ENCODE measurements around the gene RGS7BP. TPM values are rescaled to one million over a fixed set of nuclear protein-coding genes. Genes with fewer than 3 reads are reported as not detected.
"Not testable (repeated sequence)": the region's sequence is repeated elsewhere in the genome, so short reads cannot be mapped to it uniquely, and the experiment has no call there.

RGS7BP gene
- polyA plus RNA-seq, 1 donor: 15.2 TPM

DNA sequence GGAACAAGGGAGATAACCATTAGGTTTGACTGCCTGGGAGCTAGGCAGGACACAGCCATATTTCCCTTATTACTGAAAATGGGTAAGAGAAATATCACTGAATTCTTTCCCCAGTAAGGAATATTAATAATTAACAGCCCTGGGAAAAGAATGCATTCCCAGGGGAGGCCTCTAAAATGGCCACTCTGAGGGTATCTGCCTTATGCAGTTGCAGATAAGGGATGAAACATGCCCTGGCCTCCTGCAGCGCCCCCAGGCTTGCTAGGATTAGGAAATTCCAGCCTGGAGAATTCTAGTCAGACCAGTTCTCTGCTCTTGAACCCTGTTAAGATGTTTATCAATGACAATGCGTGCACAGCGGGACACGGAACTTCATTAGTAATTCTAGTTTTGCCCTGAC is 52.8 kb downstream of the RGS7BP start:
- not testable (repeated sequence) for DNase-seq

- no peak for DNase-seq
Measured at GRCh38 chr5:64566310-64566916, 60.6 kb downstream of the RGS7BP start.

DNA sequence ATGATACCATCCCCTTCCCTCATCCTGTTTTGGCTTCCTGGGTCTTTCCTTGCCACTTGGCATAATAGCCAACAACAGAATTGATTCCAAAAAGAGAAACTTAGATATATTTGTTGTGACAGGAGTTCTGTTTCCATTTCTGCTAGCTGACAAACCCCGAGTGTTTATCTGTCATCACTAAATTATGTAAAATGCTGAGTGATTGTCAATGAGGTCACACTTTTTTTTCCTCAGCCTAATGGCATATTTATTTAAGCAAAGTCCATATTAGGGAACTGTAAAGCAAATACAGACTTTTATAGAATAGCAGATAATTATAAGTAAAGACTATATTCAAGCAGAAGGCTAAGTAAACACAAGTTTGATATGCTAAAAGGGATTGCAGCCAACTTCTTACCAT is 64.0 kb downstream of the RGS7BP start:
- no peak for DNase-seq

DNA sequence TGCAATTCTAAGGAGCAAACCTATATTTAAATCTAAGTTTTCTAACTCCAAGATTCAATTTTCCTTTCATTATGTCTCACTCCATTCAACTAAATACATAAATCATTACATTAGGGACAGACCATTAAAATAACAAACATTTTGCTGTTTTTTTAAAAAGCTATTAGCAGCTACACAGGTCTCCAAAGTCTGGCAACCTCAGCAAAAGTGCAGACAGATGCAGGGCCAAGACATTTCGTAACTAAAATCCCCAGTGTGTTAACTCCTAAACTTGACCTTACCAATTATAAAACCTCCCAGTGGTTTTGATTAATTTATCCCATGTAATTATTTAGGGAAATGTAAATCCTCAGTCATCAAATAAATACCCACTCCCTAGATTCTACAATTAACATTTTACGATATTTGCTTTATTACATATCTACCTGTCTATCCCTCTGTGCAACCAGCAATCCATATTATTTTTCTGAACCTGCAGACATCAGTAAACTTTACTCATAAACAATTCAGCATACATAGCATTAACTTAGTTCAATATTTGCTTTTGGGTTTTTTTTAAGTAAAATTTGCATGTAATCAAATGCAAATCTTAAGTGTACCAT is 64.7 kb downstream of the RGS7BP start:
- no peak for DNase-seq

DNA sequence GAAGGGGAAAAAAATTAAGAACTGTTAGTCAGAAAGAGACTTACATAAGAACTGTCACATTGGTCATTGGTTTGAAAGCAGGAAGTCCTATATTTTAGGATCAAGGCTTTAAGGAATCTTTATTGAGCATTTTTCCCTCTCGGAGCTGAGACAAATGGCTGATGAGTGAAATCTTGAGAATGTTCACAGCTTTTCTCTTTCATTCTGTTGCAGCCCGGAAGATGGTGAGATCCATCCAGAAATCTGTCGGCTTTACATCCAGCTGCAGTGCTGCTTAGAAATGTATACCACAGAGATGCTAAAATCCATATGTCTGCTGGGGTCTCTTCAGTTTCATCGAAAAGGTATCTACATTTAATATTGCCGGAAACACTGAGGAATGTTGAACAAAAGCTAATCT is 69.7 kb downstream of the RGS7BP start:
- no peak for DNase-seq

- DNase-seq: no peak
Measured at GRCh38 chr5:64576250-64576649, 70.4 kb downstream of the RGS7BP start.

DNA sequence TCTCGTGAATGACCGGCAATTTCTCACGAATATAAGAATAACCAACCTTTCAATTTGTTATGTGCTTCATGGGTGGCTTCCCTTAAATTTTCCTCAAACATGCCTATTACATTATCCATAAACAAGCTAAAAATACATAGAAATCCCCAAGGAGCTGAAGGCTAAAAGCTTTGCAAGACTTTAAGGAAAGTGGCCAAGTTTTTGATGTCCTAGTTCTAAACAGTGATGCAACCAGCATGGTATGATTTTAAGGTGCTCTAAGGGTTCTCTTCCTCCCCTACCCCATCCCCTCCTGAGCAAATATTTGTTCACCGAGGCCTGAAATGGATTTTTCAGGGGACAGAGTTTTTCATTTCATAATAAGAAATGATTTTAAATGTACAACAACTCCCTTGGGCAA is 79.8 kb downstream of the RGS7BP start:
- DNase-seq: no peak

DNA sequence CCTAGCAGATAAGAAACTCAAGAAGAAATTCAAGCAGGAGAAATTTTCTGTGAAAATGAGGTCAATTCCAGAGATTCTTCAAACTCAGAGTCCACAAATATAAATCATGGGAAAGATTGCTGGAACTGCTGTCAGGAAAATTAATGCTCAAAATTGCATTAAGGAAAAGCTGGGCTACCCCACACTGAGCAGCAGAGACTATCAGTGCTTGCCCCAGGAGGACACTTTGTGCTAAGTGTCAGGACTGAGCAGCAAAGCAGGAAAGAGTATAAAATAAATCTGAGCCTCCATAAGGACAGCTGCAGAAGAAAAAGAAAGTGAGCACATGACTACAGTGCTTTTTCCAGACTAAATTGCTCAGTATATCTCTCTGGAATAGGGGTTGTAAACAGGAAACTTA is 81.6 kb downstream of the RGS7BP start:
- no peak for DNase-seq

DNA sequence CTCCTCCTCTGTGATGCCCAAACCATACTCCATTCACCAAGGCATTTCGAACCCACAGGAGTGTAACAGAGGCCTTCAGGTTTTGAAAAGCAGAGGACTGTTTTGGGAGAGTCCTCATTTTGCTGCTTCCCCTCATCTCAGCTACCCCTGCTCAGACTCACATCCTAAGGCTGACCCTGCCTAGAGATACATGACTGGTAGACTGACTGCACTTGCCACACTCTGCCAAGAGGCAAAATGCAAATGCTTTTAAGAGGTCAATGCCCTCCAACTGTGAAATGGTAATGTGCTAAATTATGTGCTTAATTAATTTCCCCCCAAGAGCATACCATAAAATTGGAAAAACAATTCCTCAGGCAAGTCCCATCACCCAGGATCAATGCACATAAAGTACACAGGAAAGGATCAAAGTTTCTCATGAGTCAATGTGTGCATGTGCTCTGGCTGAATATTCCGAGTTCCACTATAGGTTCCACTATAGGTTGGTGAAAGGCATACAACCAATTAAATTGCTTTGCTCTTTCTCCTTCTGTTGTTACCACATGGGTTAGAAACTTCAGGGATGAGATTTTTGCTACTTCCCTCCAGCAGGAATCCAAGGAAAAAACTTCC is 87.0 kb downstream of the RGS7BP start:
- no peak for DNase-seq

DNA sequence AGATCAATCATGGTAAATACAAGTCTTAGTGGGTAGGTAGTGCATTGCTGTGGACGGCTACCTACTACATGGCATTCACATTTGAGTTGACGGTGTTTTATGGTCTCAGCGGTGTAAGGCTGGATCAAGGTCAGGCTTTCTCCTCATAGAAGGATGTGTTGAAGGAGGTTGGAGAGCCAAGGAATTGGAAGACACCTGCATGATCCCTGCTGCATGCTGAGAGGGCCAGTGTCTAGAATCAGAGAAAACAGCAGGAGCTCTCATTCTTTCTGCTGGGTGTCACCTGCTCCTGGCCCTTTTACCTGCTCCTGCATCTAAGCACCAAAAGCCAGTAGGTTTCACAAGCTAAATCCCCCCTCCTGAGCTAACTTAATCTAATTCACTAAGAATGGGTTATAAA is 88.2 kb downstream of the RGS7BP start:
- no peak for DNase-seq

GRCh38 chr5:64594601-64595000 is 88.8 kb downstream of the RGS7BP start:
- no peak for DNase-seq

DNA sequence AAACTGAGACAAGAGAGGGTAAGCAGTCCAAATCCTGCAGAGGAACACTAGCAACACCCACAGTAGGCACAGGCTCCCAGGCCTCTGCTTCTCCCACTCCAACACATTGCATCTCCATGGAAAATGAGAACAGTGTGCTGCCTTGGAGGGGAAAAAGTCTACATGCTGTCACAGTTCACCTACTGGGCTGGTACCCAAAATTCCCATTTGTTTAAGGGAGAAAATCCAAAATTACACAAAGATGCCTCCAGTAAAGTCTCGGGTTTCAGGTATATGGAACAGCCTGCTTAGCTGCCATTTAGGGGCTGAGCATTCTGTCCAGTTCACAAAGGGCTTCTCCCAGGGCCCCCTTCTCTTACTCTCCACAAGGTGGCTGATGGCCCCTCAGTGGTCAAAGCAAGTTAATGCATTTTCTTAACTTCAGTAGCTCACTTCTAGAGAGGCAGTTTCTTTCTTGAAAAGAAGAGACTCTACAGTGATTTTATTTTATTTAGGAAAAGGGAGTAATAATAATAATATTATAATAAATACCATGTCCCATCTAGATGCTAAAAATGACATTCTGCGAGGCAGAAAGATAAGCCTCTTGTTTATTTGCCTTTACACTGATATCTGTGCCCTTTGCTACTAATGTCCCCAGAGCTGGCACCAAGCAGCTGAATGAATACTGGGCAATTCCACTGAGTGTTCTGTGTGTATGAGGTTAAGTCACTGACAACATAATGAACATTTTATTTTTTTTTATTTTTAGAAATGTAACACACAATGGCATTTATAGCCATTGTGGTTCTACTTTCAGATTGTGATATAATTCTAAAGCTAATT is 89.4 kb downstream of the RGS7BP start:
- DNase-seq: peak; percentile 46

DNA sequence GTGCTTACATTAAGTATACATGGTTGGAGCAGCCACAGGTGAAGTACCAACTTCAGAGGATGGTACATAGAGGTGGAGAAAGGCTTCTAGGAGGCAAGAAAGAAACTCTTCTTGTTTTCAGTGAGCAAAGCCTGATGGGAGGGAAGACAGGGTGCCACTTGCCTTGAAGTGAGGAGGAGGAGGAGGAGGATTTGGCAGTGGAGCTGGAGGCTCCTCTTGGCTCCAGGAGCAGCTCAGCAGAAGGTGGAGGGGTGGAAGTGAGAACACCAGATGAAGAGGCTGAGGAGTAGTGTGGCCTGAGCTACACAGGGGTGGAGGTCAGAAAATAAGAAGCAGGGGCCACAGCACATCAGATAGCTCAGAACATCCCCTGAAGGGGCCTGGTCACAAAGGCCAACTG is 93.4 kb downstream of the RGS7BP start:
- no peak for DNase-seq

DNA sequence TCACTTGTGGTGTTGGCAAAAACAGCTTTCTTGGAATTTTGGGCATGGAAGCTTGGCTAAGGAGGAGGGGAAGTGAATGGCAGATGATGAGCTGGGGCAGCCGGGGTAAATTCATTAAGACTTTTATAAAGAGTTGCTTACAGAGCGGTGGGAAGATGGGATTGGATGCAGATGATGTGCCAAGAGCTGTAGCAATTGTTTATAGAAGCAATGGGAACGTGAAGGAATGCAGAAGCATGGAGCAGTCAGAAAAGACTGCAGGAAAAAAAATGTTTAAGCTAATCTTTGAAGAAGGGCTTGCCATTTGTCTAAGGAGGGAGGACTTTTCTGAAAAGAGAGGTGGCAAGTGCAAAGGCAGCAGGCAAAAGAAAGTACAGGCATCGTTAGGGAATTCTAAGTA is 97.9 kb downstream of the RGS7BP start:
- DNase-seq: no peak

GRCh38 chr5:64606926-64607325 is 101.1 kb downstream of the RGS7BP start:
- DNase-seq: no peak

- peak; percentile 49 for DNase-seq
Measured at GRCh38 chr5:64612344-64612961, 106.6 kb downstream of the RGS7BP start.

DNA sequence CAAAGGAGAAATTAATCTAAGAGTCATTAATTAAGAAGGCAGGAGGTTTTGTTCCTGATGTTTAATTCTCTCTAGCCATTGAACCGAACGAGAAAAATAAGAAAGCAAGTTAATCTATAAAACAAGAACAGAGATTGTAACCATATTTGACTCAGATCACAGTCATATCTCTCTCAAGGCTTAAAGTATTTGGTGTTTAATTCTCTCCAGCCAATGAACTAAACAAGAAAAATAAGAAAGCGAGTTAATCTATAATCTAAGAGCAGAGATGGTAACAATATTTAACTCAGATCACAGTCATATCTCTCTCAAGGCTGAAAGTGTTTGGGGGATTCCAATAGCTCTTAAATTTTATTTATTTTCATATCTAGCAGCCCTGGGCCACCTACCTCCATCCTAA is 110.1 kb downstream of the RGS7BP start:
- DNase-seq: no peak

DNA sequence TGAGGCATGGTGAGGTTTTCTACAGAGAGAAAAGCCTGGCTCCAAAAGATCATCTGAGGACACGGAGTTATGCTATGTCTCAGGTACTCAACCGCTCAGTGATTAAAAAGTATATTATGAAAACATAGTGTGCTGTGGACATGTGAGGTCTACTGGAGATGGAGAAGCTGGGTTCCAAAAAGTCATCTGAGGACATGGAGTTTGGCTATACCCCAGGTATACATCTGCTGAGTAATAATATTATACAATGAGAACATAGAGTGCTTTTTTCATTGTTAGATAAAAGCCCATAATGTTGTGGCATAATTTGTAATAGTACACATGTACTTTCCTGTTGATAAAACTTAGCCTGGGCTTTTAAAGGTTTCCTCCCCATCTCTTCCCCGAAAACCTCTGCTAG is 113.8 kb downstream of the RGS7BP start:
- no peak for DNase-seq

DNA sequence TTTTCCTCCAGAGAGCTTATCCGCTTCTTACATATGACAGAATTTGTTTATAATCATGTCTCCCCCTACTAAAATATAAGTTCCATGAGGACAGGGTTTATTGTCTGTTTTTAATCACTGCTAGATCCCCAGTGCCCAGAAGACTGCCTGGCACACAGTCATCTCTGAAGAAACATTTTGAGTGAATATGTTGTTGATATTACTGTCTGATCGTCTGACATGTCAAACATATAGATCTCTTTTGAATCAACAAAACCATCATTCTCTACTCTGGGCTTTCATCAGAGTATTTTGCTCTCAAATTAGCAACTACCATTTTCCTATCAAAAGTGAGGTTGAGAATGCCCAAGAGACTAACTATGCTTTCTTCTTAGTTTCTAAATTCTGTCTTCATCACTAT is 117.2 kb downstream of the RGS7BP start:
- no peak for DNase-seq

GRCh38 chr5:64625678-64626077 is 119.9 kb downstream of the RGS7BP start:
- no peak for DNase-seq

- no peak for DNase-seq
Measured at GRCh38 chr5:64628901-64629300, 123.1 kb downstream of the RGS7BP start.

GRCh38 chr5:64629841-64630240 is 124.0 kb downstream of the RGS7BP start:
- DNase-seq: no peak

- no peak for DNase-seq
Measured at GRCh38 chr5:64632251-64632650, 126.4 kb downstream of the RGS7BP start.

Measured in hindlimb muscle (tissue), 1 donor.